ENCODE results near the gene PCED1B.
A peak's percentile ranks its signal among the peaks of the same experiment; 100 is the strongest.
"Not testable (repeated sequence)": the region's sequence is repeated elsewhere in the genome, so short reads cannot be mapped to it uniquely, and the experiment has no call there.

Gene PCED1B

DNA sequence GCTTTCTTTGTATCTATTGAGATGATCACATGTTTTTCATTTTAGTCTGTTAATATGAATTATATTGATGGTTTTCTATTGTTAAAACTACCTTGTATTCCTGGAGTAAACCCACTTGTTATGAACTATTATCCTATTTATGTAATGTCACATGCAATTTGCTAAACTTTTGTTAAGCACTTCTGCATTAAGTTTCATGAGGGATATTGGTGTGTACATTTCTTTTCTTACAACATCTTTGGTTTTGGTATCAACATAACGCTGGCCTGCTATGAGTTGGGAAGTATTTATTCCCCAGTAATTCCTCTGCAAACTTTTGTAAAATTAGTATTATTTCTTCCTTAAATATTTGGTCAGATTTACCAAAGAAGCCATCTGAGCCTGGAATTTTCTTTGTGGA, 46.8 kb downstream of the PCED1B start:
- no peak for DNase-seq

DNA sequence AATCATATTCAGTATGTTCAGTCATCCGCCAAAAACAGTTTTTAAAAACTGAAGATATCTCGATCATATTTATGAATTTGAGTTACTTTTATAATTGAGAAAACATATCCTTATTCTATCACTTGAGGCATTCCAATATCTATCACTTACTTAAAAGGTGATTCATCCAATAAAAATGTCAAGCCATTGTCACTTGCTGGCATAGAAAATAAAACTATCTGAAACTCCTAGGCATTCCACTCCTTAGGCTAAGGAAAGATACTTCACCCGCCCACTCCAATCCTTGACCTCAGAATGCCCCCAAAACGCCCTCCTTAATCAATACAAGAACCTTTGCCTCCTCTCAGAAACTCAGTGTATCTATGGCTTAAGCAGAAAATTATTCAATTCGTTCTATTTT, 51.6 kb downstream of the PCED1B start:
- DNase-seq, result no peak

DNA sequence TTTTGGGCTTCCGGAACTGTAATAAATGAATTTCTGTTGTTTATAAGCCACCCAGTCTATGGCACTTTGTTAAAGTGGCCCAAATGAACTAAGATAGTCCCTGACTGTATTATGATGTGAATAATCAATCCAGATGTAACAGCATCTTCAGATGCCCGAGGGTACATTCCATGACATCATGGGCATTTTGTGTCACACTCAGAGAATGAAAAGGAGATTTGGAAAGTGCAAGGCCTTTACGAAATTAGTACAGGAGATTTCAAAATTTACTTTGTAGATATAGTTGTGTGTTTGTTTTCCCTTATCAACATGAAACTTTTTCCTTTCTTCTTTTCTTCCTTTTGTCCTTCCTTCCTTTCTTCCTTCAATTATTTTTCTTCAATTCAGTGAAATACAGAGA, 54.6 kb downstream of the PCED1B start:
- no peak for DNase-seq

DNA sequence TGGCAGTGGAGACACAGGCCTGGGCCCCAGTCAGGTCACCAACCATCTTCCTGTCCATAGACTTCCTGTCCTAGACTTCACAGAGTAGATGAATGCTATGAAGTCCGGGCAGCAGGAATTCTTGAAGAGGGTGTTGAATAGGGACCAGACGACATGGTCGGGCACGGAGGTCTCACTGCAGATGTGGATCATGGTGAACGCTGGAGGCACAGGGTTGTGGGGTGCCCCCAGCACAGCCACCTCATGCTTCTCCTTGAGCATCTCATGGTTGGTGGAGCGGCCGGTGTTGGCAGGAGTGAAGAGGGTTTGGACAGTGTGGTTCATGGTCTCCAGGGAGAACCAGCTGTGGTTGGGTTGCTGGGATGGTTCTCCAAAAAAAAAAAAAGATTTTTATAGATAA, 56.2 kb downstream of the PCED1B start:
- no peak for DNase-seq

DNA sequence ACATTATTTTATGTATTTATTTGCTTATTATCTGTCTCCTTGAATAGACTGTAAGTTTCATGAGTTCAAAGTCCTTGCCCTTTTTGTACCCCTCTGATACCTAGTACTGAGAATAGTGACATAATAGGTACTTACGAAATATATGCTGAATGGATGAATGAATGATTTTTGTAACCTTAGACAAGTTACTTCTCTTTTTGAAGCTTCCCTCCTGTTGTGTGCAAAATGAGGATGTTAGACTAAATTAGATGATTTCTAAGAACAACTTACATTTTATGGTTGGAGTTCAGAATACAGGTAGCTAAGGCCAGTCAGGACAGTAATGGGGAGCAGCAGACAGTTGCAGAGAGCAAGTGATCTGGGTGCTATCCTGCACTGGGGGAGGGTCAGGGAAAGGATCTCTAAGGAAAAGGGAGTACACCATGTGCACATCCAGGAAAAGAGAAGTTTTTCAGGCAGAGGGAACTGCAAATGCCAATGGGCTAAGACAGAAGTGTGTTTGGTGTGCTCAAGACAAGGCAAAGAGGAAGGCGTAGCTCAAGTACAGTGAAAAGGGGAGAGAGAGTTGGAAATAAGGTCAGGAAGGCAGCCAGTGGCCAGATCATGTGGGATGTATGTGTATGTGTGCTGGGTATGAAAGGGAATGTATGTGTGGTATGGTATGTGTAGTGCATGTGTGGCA, 59.7 kb downstream of the PCED1B start:
- no peak for DNase-seq

DNA sequence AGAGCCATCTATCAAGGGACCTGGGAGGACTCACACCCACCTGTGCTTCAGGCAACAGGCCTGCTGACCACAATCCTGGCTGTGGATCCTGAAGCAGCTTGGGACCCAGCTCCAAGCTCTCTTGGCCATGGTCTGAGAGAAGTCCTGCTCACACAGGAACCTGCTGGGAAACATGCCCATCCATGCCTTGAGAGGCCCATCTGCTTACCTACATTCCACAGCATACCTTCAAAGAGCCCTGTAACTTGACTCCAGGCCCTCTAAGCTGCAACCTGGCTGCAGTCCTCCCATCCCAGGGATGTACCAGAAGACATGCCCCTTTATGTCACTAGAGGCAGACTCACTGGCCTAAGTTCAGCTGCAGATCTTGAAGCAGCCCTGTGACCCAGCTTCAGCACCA, 62.0 kb downstream of the PCED1B start:
- no peak for DNase-seq

DNA sequence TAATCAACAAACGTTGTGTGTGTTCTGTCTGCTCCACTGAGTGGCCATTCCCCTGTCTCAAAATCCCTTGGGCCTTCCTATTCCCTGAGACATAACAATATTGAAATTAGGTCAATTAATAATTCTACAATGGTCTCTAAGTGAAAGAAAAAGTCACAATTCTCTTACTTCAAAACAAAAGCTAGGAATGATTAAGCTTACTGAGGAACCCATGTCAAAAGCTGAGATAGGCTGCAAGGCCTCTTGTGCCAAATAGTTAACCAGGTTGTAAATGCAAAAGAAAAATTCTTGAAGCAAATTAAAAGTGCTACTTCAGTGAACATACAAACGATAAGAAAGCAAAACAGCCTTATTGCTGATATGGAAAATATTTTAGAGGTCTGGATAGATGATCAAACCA, 65.3 kb downstream of the PCED1B start:
- DNase-seq, result no peak

DNA sequence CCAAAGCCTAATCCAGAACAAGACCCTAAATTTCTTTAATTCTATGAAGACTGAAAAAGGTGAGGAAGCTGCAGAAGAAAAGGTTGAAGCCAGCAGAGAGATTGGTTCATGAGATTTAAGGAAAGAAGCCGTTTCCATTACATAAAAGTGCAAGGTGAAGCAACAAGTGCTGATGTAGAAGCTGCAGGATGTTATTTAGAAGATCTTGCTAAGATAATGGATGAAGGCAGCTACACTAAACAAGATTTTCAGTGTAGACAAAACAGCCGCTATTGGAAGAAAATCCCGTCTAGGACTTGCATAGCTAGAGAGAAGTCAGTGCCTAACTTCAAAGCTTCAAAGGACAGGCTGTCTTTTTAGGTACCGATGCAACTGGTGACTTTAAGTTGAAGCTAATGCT, 65.8 kb downstream of the PCED1B start:
- no peak for DNase-seq

DNA sequence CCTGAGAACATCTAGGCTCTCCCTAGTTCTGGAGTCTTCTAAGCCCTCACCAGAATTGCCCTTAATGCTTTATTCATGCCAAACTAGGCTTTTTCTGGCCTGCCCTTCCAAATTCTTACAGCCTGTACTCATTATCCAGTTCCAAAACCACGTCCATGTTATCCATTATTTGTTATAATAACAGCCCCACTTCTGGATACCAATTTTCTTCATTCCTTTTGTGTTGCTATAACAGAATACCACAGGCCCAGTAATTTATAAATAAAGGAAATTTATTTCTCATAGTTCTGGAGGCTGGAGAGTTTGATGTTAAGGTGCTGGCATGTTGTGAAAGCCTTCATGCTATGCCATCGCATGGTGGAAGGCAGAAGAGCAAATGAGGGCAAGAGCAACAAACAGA, 68.3 kb downstream of the PCED1B start:
- no peak for DNase-seq

DNA sequence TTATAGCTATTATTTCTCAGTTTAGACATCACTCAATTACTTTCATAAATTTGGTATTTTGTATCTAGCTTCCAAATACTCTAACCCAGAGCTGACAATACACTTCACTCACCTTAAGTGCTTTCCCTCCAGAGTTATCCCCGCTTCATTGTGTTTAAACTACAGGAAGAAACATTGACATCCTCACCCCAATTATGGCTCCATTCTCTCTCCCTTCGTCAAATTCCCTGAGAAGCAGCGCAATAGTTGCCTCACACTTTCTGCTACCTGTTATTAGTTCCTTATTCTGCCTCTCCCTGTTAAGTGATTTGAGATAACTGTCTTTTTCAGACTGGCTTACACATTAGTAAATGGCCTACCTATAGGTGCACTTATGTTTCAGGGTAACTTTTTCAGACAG, 69.7 kb downstream of the PCED1B start:
- DNase-seq, result no peak

DNA sequence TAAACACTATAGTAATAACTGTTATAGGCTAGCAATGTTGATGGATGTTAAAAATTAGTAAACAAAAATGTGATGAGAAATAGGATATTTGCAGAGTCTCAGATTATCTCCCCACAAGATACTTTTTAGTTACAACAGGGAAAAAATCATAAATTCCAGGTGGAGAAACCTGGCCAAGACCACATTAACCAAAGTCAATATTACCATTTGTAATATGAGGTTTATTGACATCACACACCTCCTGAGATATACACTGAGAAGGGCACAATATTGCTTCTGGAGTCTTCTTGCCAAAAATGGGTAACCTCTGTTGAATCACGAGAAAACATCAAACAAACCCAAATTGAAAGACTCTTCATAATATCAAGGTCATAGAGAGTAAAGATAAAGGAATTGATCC, 72.7 kb downstream of the PCED1B start:
- DNase-seq, result no peak

DNA sequence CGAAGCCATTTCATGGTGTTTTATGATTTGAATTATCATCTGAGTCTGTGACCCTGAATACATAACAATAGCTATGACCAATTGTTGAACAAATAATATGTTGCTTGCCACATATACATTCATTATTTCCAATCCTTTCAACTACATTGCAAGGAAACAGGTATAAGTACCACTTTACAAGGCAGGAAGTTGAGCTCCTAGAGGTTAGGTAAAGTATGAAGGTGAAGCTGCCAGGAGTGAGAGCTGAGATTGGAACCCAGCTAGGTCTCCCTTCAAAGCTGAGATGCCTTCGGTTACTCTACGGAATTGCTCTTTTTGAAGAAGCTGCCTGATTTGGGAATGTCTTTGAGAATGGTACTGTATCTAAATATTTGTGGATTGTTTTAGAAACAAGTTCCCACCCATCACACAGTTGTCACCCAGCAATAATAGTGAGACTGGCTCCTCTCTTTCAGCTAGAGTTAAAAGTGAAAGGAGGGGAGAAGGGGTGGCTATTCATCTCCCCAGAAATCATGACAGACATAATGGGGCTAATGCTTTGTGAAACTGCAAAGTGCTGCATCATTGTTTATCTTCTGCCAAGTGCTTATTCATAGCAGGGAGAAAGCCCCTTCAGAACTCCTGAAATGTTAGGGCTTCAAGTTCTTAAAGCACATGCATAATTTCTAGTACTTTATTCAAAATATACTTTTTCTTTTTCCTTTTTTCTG, 76.2 kb downstream of the PCED1B start:
- no peak for DNase-seq

DNA sequence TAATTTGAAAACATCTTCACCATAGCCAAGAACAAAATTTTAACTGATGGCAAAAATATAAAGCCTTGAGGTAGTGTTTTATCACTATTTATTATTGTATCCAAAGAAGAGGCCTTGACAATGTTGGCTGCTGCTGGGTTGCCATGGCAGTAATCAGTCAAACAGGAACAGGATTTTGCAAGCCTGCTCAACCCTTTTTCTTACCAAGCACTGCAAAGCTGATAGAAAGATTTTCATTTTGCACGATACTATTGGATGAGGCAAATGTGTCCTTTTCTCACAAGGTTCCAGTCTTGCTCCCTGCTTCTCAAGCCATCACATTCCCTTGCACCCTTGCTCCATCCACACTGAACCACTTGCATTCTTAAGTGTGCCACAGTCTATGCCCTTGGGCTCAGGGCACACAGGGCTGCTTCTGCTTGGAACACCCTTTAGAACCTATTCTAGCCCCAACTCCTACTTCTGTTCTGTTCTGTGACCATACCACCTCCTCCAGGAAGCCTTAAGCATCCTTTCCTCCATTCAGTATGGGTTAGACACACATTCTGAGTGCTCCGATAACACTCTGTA, 76.8 kb downstream of the PCED1B start:
- DNase-seq, result peak; percentile 29

DNA sequence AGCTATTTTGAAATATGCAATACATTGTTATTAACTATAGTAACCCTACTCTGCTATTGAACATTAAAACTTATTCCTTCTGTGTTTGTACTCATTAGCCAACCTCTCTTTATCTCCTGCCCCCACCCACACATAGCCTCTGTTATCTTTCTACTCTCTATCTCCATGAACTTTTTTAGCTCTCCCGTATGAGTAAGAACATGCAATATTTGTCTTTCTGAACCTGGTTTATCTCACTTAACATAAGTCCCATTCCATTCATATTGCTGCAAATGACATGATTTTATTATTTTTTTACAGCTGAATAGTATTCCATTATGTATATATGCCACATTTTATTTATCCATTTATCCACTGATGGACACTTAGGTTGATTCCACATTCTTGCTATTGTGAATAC, 79.4 kb downstream of the PCED1B start:
- DNase-seq, result no peak

DNA sequence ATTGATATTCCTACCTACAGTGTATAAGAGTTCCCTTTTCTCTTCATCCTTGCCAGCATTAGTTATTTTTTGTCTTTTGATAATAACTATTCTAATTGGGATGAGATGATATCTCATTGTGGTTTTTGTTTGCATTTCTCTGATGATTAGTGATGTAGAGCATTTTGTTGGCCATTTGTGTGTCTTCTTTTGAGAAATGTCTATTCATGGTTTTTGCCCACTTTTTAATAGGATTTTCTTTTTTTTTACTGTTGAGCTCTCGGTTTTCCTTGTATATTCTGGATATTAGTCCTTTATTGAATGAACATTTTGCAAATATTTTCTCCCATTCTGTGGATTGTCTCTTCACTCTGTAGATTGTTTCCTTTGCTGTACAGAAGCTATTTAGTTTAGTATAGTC, 79.9 kb downstream of the PCED1B start:
- DNase-seq, result no peak

DNA sequence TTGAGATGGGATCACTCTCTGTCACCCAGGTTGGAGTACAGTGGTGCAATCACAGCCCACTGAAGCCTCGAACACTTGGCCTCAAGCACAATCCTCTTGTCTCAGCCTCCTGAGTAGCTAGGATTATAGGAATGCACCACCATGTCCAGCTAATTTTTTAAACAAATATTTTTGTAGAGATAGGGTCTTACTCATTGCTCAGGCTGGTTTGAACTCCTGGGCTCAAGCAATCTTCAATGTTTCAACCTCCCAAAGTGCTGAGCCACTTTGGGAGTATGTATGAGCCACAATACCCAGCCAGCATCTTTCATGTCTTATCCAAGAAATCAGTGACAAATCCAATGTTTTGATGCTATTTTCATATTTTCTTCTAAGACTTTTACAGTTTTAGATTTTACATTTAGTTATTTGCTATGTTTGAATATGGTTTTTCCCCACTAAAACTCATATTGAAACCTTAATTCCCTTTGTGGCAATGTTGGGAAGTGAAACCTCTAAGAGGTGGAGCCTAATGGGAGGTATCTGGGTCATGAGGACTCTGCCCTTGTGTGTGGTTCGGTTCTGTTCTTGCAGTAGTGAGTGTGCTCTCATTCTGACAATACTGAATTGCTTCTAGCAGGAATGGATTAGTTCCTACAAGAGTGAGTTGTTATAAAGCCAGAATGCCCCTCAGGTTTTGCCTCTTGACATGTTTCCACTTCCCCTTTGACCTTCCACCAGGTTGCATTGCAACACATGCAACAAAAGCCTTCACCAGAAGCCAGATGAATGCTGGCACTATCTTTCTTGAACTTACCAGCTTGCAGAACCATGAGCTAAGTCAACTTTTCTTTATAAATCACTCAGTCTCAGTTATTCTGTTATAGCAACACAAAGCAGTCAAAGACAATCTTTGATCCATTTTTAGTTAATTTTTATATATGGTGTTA, 81.2 kb downstream of the PCED1B start:
- DNase-seq, result no peak

DNA sequence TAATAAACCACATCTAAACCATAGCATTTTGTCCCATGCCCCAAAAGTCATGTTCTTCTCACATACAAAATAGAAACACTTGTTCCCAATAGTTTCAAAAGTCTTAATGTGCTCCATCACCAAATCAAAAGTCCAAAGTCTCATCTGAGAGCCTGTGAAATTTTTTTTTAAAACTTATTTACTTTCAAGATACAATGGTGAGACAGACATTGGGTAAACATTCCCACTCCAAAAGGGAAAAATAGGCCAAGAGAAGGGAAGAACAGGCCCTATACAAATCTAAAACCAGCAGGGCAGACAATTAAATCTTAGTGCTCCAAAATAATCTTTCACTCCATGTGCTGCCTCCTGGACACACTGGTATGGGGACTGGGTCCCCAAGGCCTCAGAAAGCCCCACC, 84.7 kb downstream of the PCED1B start:
- no peak for DNase-seq

DNA sequence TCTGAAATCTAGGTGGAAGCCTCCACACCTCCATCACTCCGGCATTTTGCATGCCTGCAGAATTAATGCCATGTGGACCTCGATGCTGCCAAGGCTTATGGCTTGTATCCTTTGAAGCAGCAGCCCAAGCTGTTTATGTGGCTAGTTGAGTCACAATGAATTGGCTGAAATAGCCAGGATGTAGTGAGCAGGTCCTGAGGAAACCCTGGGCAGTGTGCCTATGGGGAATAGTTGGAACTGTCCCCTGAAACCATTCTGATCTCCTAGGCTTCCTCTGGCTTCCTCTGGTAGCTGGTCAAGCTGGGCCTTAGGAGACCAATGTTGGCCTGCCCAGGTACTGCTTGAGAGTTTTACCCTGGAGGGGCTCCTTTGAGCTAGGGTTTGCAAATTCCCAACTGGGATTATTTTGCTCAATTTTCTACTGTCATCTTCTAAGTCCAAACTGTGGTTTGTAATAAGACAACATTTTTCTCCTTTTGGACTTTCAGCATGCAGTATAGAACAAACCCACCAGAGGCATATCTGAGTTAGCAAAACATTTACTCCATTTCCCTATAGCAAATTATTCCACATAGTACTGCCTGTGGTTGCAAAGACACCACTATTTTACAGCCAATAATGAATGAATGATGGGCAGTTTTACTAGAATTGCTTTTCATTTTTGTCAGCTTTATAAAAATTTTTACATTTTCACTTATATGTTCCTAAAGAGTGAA, 85.5 kb downstream of the PCED1B start:
- DNase-seq, result no peak

DNA sequence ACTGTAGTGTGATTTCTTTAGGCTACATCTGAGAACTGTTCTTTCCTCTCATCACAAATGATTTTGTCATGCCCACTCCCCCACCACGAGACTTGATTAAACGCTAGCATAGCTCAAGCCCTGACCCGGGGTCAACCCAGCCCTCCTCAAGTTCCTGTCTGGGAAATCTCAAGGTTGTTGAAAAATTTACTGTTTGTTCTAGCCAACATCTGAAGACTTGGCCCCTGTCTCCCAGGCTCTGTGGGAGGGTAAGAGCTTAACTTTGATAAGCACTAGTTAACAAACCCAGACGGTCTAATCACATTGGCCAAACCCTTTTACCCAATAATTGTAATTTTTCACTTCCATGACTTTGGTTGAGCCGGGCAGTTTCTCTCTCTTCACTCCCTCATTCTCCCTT, 86.5 kb downstream of the PCED1B start:
- DNase-seq, result no peak

DNA sequence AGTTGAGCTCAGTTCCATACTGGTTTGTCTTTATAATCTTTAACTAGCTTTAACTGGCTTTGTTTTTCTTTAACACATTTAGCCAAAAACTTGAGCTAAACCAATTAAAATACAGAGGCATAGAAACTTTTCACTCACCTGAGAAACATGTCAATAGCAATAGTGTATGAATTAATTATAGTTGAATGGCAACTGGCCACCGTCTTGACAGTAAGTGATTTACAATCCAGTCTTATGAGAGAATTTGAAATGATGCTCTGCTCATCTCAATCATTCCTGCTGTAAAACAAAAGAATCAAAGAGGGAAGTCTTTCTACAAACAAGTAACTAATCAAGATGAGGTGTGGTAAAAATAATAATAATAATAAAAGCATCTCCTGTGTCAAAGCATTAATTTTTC, 86.9 kb downstream of the PCED1B start:
- DNase-seq, result no peak

DNA sequence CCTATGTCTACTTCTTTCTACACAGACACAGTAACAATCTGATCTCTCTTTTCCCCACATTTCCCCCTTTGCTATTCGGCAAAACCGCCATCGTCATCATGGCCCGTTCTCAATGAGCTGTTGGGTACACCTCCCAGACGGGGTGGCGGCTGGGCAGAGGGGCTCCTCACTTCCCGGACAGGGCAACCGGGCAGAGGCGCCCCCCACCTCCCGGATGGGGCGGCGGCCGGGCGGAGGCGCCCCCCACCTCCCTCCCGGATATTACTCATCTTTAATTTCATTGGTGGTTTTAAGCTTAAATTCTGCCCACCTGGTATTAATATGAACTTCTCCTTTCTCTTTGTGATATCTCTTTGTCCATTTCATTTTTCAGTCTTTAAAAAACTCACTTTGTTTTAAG, 90.9 kb downstream of the PCED1B start:
- DNase-seq, result not testable (repeated sequence)

DNA sequence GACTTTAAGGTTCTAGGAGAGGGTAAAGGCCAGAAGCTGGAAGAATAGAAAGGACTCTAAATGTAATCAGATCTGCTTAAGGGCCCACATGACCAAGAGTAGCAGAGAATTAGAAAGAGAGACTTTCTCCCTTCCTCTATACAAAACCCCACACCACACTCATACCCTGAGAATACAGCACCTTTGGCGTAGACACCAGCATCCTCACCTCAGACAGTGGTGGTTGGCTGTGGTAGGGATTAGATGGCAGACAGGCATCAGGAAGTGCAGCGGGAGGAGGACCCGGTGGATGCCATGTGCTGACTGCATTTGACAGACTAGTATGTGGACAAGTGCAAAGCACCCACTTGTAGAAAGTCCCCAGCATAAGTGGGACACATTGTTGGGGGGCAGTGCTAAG, 98.6 kb downstream of the PCED1B start:
- DNase-seq, result no peak

All from NCI-H510A treated with DMSO at 0.1 percent for 48 hours (cell line).